GM23338 (cell line): Measurements from ENCODE around the gene PPID. TPM values are rescaled to one million over a fixed set of nuclear protein-coding genes. Genes with fewer than 3 reads are reported as not detected.
A peak's percentile ranks its signal among the peaks of the same experiment; 100 is the strongest.

Experiments
- ATAC-seq: fragments of 200-7000 bp; cut with Tn5 transposase; 3 replicates; pipeline ENCODE4 v1.9.1; 2020
- DNase-seq: peaks from one replicate; pipeline ENCODE4 v3.0.0-alpha.2; 2015; ENCODE audit warnings: low spot score
- H2AFZ ChIP-seq: fragments of 200-600 bp; sonication (generic); 2 replicates; pipeline ENCODE4 v1.8.0; 2016; ENCODE audit warnings: antibody characterized with exemption, mild to moderate bottlenecking, moderate library complexity
- H3F3A ChIP-seq: fragments of 200-600 bp; sonication (generic); replicated peaks from 2 replicates; pipeline ENCODE4 v1.8.0; 2017; ENCODE audit warnings: antibody characterized with exemption, mixed run types, low read depth
- H3K27ac ChIP-seq: fragments of 200-600 bp; sonication (generic); 2 replicates; pipeline ENCODE4 v1.6.1; 2016; ENCODE audit warnings: low read depth
- H3K27me3 ChIP-seq: fragments of 200-600 bp; sonication (generic); 2 replicates; pipeline ENCODE4 v1.8.0; 2016; ENCODE audit warnings: mild to moderate bottlenecking, mixed run types, moderate library complexity; ENCODE audit not compliant: insufficient read depth
- H3K36me3 ChIP-seq: fragments of 200-600 bp; sonication (generic); 2 replicates; pipeline ENCODE4 v1.8.0; 2016; ENCODE audit warnings: mild to moderate bottlenecking; ENCODE audit not compliant: insufficient read depth
- H3K4me1 ChIP-seq: fragments of 200-600 bp; sonication (generic); 2 replicates; pipeline ENCODE4 v1.8.0; 2016; ENCODE audit warnings: mild to moderate bottlenecking, moderate library complexity; ENCODE audit not compliant: insufficient read depth
- H3K4me2 ChIP-seq: fragments of 200-600 bp; sonication (generic); 2 replicates; pipeline ENCODE4 v1.7.1; 2017; ENCODE audit warnings: mixed run types
- H3K4me3 ChIP-seq: fragments of 200-600 bp; sonication (generic); 2 replicates; pipeline ENCODE4 v1.6.1; 2016; ENCODE audit warnings: mixed run types
- H3K79me2 ChIP-seq: fragments of 200-600 bp; sonication (generic); replicated peaks from 2 replicates; pipeline ENCODE4 v1.8.0; 2017; ENCODE audit warnings: mild to moderate bottlenecking; ENCODE audit not compliant: insufficient read depth
- H3K9me2 ChIP-seq: fragments of 200-600 bp; sonication (generic); 2 replicates; pipeline ENCODE4 v1.8.0; 2017; ENCODE audit not compliant: insufficient read depth
- H4K20me1 ChIP-seq: fragments of 200-600 bp; sonication (generic); replicated peaks from 2 replicates; pipeline ENCODE4 v1.8.0; 2017; ENCODE audit warnings: mild to moderate bottlenecking; ENCODE audit not compliant: insufficient read depth
- H3K27ac Mint-ChIP-seq: 2 replicates; pipeline ENCODE4 v1.8.0; 2020; ENCODE audit warnings: inconsistent platforms, mild to moderate bottlenecking, moderate library complexity, mixed read lengths
- H3K27me3 Mint-ChIP-seq: 3 replicates; pipeline ENCODE4 v1.8.0; 2022; ENCODE audit warnings: low read depth, mild to moderate bottlenecking, moderate library complexity, mixed read lengths, inconsistent platforms; ENCODE audit not compliant: insufficient read depth, poor library complexity
- H3K36me3 Mint-ChIP-seq: 3 replicates; pipeline ENCODE4 v1.8.0; 2021; ENCODE audit warnings: low read depth, mild to moderate bottlenecking, inconsistent platforms, moderate library complexity, mixed read lengths
- H3K4me1 Mint-ChIP-seq: 3 replicates; pipeline ENCODE4 v1.8.0; 2020; ENCODE audit warnings: mild to moderate bottlenecking, inconsistent platforms, mixed read lengths
- H3K4me3 Mint-ChIP-seq: 3 replicates; pipeline ENCODE4 v1.8.0; 2021; ENCODE audit warnings: moderate library complexity, mild to moderate bottlenecking, inconsistent platforms, mixed read lengths
- H3K9me3 Mint-ChIP-seq: 3 replicates; pipeline ENCODE4 v1.8.0; 2020; ENCODE audit warnings: moderate library complexity, mild to moderate bottlenecking, inconsistent platforms, mixed read lengths
- CREB1 ChIP-seq: fragments of 250-450 bp; sonication (Bioruptor Pico); IDR thresholded peaks from 2 replicates; pipeline ENCODE4 v1.5.0; 2020; ENCODE audit warnings: low read depth, mild to moderate bottlenecking, moderate library complexity
- CTCF ChIP-seq, 2 experiments: fragments of 200-600 bp in 1 of 2; sonication (generic) in 1 of 2; conservative IDR thresholded peaks; 2 replicates each; pipeline versions ENCODE4 v1.5.1 to v1.6.1; 2016 to 2017; ENCODE audit warnings: antibody characterized with exemption in 2 of 2, low read depth in 2 of 2, mild to moderate bottlenecking in 2 of 2, moderate library complexity in 1 of 2
- EZH2 ChIP-seq: fragments of 200-600 bp; sonication (generic); IDR thresholded peaks from one replicate; pipeline ENCODE4 v1.8.0; 2017; ENCODE audit warnings: antibody characterized with exemption, mild to moderate bottlenecking, low read depth; ENCODE audit not compliant: unreplicated experiment
- EZH2phosphoT487 ChIP-seq: fragments of 200-600 bp; sonication (generic); IDR thresholded peaks from one replicate; pipeline ENCODE4 v1.8.1; 2018; ENCODE audit warnings: antibody characterized with exemption; ENCODE audit not compliant: unreplicated experiment
- JUNB ChIP-seq: IDR thresholded peaks from one replicate; pipeline ENCODE4 v1.6.1; 2016; ENCODE audit warnings: antibody characterized with exemption; ENCODE audit not compliant: unreplicated experiment
- NANOG ChIP-seq: IDR thresholded peaks from 2 replicates; pipeline ENCODE4 v1.6.1; 2016; ENCODE audit warnings: antibody characterized with exemption, borderline replicate concordance
- POLR2AphosphoS5 ChIP-seq: IDR thresholded peaks from 2 replicates; pipeline ENCODE4 v1.6.1; 2016; ENCODE audit warnings: antibody characterized with exemption, low read depth
- STAT1 ChIP-seq: IDR thresholded peaks from one replicate; pipeline ENCODE4 v1.6.1; 2016; ENCODE audit warnings: antibody characterized with exemption; ENCODE audit not compliant: unreplicated experiment
- ZNF114 ChIP-seq: fragments of 250-450 bp; sonication (Bioruptor Pico); IDR thresholded peaks from 2 replicates; pipeline ENCODE4 v1.5.0; 2020; ENCODE audit warnings: mild to moderate bottlenecking, moderate library complexity
- ZNF331 ChIP-seq: fragments of 250-450 bp; sonication (Bioruptor Pico); IDR thresholded peaks from 2 replicates; pipeline ENCODE4 v1.5.0; 2020; ENCODE audit warnings: low read depth, mild to moderate bottlenecking, moderate library complexity
- ZNF462 ChIP-seq: fragments of 250-450 bp; sonication (Bioruptor Pico); IDR thresholded peaks from 2 replicates; pipeline ENCODE4 v1.5.0; 2020; ENCODE audit warnings: mild to moderate bottlenecking, moderate library complexity
- polyA plus RNA-seq: library from polyadenylated mRNA; unstranded; fragments of >200 nt; fragmentation: Nextera tagmentation; extraction: Ambion mirVana; gene quantifications from 2 replicates; pipeline ENCODE4 v1.2.1, GENCODE V29; 2016
- total RNA-seq: library from RNA; depleted of rRNA; stranded (reverse); fragments of >200 nt; shearing (Covaris generic); gene quantifications from 2 replicates; pipeline ENCODE4 v1.2.3, GENCODE V29; 2014
- TF ChIP-seq, protein P1 (sequence below): IDR thresholded peaks from 2 replicates; pipeline ENCODE4 v1.6.1; 2016; ENCODE audit warnings: antibody characterized with exemption
- TF ChIP-seq, protein P2 (sequence below): IDR thresholded peaks from one replicate; pipeline ENCODE4 v1.6.1; 2018; ENCODE audit warnings: antibody characterized with exemption; ENCODE audit not compliant: unreplicated experiment

The PPID gene
- total and polyA plus RNA-seq, 2 experiments from 2014 or later = 56.6 to 66.2 TPM

GRCh38 chr4:158688813-158689212 lies 34.4 kb downstream of the PPID start:
- Histone ChIP-seq H3K27me3 (no peaks in the 10 kb centered on the region), H3K4me2 (peak overlapping the region; percentile 14; the same call in 1 of the 2 replicates), H3K4me3 (no peak overlapping the region), H3K4me1 (peaks cover 14% of the 10 kb centered on the region; the same call in 1 of the 2 replicates), H3K36me3 (no peaks in the 10 kb centered on the region), H3K9me2 (no peaks in the 10 kb centered on the region), H3F3A (no peaks in the 10 kb centered on the region), H4K20me1 (no peaks in the 10 kb centered on the region), H3K79me2 (no peaks in the 10 kb centered on the region), H2AFZ (no peak overlapping the region), H3K27ac (peak overlapping the region; percentile 27; the same call in 1 of the 2 replicates)
- Mint-ChIP-seq H3K27ac (no peak overlapping the region; the same call in 1 of the 2 replicates), H3K4me1 (peaks cover 20% of the 10 kb centered on the region; the same call in 2 of the 3 replicates), H3K9me3 (no peaks in the 10 kb centered on the region), H3K27me3 (peaks cover 4% of the 10 kb centered on the region), H3K36me3 (no peaks in the 10 kb centered on the region), H3K4me3 (no peak overlapping the region)
- ATAC-seq (no peak; the same call in 2 of the 3 replicates), DNase-seq (peak; percentile 61)
- TF ChIP-seq, protein P1, sequence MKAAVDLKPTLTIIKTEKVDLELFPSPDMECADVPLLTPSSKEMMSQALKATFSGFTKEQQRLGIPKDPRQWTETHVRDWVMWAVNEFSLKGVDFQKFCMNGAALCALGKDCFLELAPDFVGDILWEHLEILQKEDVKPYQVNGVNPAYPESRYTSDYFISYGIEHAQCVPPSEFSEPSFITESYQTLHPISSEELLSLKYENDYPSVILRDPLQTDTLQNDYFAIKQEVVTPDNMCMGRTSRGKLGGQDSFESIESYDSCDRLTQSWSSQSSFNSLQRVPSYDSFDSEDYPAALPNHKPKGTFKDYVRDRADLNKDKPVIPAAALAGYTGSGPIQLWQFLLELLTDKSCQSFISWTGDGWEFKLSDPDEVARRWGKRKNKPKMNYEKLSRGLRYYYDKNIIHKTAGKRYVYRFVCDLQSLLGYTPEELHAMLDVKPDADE = no peak
- no peak for TF ChIP-seq EZH2
- TF ChIP-seq EZH2phosphoT487 = no peak
- TF ChIP-seq CREB1 (CRISPR knock-in tag) = no peak
- no peak for TF ChIP-seq CTCF (conservative IDR thresholded peaks at IDR 0.05; ENCODE audit: low read depth in 2 of 2)
- TF ChIP-seq JUNB = no peak
- TF ChIP-seq STAT1 = no peak
- TF ChIP-seq, protein P2, sequence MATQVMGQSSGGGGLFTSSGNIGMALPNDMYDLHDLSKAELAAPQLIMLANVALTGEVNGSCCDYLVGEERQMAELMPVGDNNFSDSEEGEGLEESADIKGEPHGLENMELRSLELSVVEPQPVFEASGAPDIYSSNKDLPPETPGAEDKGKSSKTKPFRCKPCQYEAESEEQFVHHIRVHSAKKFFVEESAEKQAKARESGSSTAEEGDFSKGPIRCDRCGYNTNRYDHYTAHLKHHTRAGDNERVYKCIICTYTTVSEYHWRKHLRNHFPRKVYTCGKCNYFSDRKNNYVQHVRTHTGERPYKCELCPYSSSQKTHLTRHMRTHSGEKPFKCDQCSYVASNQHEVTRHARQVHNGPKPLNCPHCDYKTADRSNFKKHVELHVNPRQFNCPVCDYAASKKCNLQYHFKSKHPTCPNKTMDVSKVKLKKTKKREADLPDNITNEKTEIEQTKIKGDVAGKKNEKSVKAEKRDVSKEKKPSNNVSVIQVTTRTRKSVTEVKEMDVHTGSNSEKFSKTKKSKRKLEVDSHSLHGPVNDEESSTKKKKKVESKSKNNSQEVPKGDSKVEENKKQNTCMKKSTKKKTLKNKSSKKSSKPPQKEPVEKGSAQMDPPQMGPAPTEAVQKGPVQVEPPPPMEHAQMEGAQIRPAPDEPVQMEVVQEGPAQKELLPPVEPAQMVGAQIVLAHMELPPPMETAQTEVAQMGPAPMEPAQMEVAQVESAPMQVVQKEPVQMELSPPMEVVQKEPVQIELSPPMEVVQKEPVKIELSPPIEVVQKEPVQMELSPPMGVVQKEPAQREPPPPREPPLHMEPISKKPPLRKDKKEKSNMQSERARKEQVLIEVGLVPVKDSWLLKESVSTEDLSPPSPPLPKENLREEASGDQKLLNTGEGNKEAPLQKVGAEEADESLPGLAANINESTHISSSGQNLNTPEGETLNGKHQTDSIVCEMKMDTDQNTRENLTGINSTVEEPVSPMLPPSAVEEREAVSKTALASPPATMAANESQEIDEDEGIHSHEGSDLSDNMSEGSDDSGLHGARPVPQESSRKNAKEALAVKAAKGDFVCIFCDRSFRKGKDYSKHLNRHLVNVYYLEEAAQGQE = no peak
- no peak for TF ChIP-seq ZNF331
- no peak for TF ChIP-seq NANOG
- no peak for TF ChIP-seq ZNF462
- TF ChIP-seq ZNF114 = no peak
- TF ChIP-seq POLR2AphosphoS5 = no peak
